Measurements from ENCODE around the gene ITPK1.

GRCh38 chr14:92984082-92984788 lies 131.5 kb downstream of the ITPK1 start:
- TF ChIP-seq TAF1 (IDR thresholded peaks at IDR 0.05; ENCODE audit: borderline replicate concordance, insufficient read depth, low read length): no peak
- no peak for TF ChIP-seq POLR2AphosphoS5 (IDR thresholded peaks at IDR 0.05; ENCODE audit: low read depth, low read length)
- no peak for TF ChIP-seq SIN3A (IDR thresholded peaks at IDR 0.05; ENCODE audit: borderline replicate concordance, insufficient read depth, low read length)
- no peak for TF ChIP-seq REST (IDR thresholded peaks at IDR 0.05; ENCODE audit: insufficient read depth in 1 of 2, low read depth in 2 of 2, low read length in 2 of 2)
- TF ChIP-seq FOXP2 (optimal IDR thresholded peaks at IDR 0.05; ENCODE audit: borderline replicate concordance, extremely low read depth, extremely low read length, insufficient read depth): no peak

Data from PFSK-1 (cell line).